ENCODE results near the gene VPS39. TPM values are rescaled to one million over a fixed set of nuclear protein-coding genes. Genes with fewer than 3 reads are reported as not detected.
A peak's percentile ranks its signal among the peaks of the same experiment; 100 is the strongest.

The VPS39 gene
- total RNA-seq, 1 donor from 2014 or later: 91.9 TPM

DNA sequence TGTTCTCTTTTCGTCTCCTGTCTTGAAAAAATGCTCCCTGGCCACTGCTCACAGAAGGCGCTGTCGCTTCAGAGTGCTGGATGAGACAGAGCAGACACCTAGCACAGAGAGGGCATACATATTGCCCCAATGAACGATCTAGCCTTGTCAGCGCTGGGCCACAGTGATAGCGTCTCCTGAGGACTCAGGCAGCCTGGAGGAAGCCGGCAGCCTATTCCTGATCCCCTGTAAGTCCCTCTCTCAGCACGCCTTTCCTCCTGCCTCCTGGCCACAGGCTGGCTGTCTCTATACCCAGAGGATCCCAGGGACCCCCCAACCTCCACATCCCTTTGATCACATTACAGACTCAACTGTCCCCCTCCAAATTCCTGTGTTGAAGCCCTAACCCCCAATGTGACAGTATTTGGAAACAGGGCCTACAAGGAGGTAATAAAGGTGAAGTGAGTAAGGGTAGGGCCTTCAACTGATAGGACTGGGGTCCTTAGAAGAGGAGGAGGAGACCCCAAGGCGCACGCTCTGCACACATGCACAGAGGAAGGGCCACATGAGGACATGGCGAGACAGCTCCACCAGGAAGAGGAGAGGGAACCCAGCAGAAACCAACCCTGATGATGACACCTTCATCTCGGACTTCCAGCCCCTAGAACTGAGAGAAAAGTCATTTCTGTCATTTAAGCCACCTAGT, 59.2 kb downstream of the VPS39 start:
- H3K9me3 ChIP-seq: no peaks in the 10 kb centered on the region
- H3K4me3 ChIP-seq: no peak overlapping the region
- TF ChIP-seq CTCF (IDR thresholded peaks at IDR 0.05): no peak
- H3K4me1 ChIP-seq: peaks cover 0 to 5% of the 10 kb centered on the region in 2 donors
- H3K36me3 ChIP-seq: no peaks in the 10 kb centered on the region
- peak in 1 of 2 donors; percentile 41 for DNase-seq (ENCODE audit: low spot score in 2 of 2)
- intact Hi-C loops (cut with DNase I): no loop called here
- H3K27me3 ChIP-seq: no peaks in the 10 kb centered on the region
- H3K27ac ChIP-seq: no peak overlapping the region

GRCh38 chr15:42147431-42147735, 60.7 kb downstream of the VPS39 start:
- Histone ChIP-seq H3K36me3 (no peaks in the 10 kb centered on the region), H3K4me1 (peaks cover 0 to 5% of the 10 kb centered on the region in 2 donors), H3K9me3 (no peaks in the 10 kb centered on the region), H3K4me3 (no peak overlapping the region), H3K27me3 (no peaks in the 10 kb centered on the region), H3K27ac (no peak overlapping the region)
- TF ChIP-seq CTCF (IDR thresholded peaks at IDR 0.05): no peak
- DNase-seq (ENCODE audit: low spot score in 2 of 2): no peak
- intact Hi-C loops (cut with DNase I): no loop called here

- Histone ChIP-seq H3K4me3 (no peak overlapping the region), H3K9me3 (no peaks in the 10 kb centered on the region), H3K36me3 (no peaks in the 10 kb centered on the region), H3K4me1 (peaks cover 0 to 3% of the 10 kb centered on the region in 2 donors), H3K27ac (no peak overlapping the region), H3K27me3 (no peaks in the 10 kb centered on the region)
- intact Hi-C loops (cut with DNase I): no loop called here
- peak in 1 of 2 donors; percentile 37 for DNase-seq (ENCODE audit: low spot score in 2 of 2)
- TF ChIP-seq CTCF (IDR thresholded peaks at IDR 0.05): no peak
These were observed 61.3 kb downstream of the VPS39 start for GRCh38 chr15:42146551-42147430.

DNA sequence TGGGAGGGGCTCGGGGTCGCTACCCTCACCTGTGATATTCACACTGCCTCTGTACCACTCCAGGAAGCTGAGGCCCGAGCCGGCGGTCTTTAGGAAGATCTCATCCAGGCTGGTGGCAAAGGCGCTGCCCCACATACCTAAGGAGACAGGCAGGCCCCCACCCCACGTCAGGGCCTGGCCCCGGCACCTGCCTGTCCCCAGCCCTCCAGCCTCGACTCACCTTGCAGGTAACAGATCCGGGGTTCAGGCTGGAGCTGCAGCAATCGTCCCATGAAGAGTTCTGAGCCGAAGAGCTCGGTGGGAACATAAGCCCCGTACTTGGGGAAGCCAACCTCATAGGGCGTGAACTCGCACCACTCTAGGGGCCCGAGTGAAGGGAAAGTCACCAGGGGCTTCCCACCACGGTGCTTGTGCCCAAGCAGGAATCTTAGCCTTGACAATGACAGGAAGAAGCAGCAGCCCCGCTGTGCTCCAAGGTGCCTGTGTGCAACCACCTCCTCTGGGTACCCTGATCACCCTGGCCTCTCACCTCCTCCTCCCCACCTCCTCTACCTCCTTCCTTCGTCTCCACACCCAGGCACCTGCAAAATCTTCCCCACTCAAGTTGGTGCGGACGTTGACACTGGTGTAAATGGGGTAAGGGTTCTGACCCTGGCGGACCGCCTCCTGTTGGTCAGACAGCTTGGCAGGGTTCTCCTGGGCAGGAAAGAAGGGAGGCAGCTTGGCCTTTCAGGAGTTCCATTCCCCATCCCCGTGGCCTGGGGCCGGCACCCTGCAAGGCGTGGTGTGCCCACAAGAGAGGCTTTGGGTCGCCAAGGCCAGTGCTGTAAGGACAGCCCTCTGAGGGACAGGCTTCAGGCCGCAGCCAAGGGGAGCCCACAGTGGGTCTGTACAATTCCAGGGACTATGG, 62.3 kb downstream of the VPS39 start:
- Histone ChIP-seq H3K4me1 (no peaks in the 10 kb centered on the region), H3K9me3 (no peaks in the 10 kb centered on the region), H3K4me3 (no peak overlapping the region), H3K36me3 (no peaks in the 10 kb centered on the region), H3K27ac (no peak overlapping the region), H3K27me3 (no peaks in the 10 kb centered on the region)
- intact Hi-C loops (cut with DNase I): no loop called here
- DNase-seq (ENCODE audit: low spot score in 2 of 2): no peak
- no peak for TF ChIP-seq CTCF (IDR thresholded peaks at IDR 0.05)

GRCh38 chr15:42144841-42145375, 63.2 kb downstream of the VPS39 start:
- Histone ChIP-seq H3K36me3 (no peaks in the 10 kb centered on the region), H3K27ac (no peak overlapping the region), H3K9me3 (no peaks in the 10 kb centered on the region), H3K27me3 (no peaks in the 10 kb centered on the region), H3K4me3 (no peak overlapping the region), H3K4me1 (no peaks in the 10 kb centered on the region)
- no peak for TF ChIP-seq CTCF (IDR thresholded peaks at IDR 0.05)
- DNase-seq (ENCODE audit: low spot score in 2 of 2): no peak
- intact Hi-C loops (cut with DNase I): no loop called here

All from ascending aorta (tissue), 2 donors.